GM18858 (cell line): ENCODE results near the gene CFAP210.

ENCODE experiments used
- ATAC-seq: cut with Tn5 transposase; IDR thresholded peaks from one replicate; pipeline ENCODE4 v1.9.1; 2021; ENCODE audit not compliant: unreplicated experiment

The CFAP210 gene

GRCh38 chr2:169694113-169694893 is at the start of gene CFAP210, which contains the start of gene PHOSPHO2:
Gene CFAP210, minus strand, starts transcription at chr2:169694405. Its CDS starts 78 bp downstream, at chr2:169694327.
Gene PHOSPHO2, plus strand, starts transcription at chr2:169694469. Its CDS starts 6,503 bp downstream, at chr2:169700972.
- ATAC-seq = peak; percentile 98

GRCh38 chr2:169743549-169743948 is 49.3 kb upstream of the CFAP210 start:
- no peak for ATAC-seq

- no peak for ATAC-seq
Observed at GRCh38 chr2:169739351-169739750, 45.1 kb upstream of the CFAP210 start.

- no peak for ATAC-seq
Observed at GRCh38 chr2:169738566-169739229, 44.5 kb upstream of the CFAP210 start.

- no peak for ATAC-seq
Observed at GRCh38 chr2:169736902-169737301, 42.7 kb upstream of the CFAP210 start.

- ATAC-seq = no peak
Observed at GRCh38 chr2:169735623-169736022, 41.4 kb upstream of the CFAP210 start.

- ATAC-seq = peak; percentile 27
Observed at GRCh38 chr2:169734169-169734847, 40.1 kb upstream of the CFAP210 start.

- ATAC-seq = no peak
Observed at GRCh38 chr2:169732583-169733358, 38.6 kb upstream of the CFAP210 start.

GRCh38 chr2:169732075-169732474 is 37.9 kb upstream of the CFAP210 start:
- no peak for ATAC-seq

- ATAC-seq = no peak
Observed at GRCh38 chr2:169729274-169729605, 35.0 kb upstream of the CFAP210 start.

GRCh38 chr2:169727065-169727464 is 32.9 kb upstream of the CFAP210 start:
- ATAC-seq = no peak

GRCh38 chr2:169721016-169721415 is 26.8 kb upstream of the CFAP210 start:
- ATAC-seq = no peak

GRCh38 chr2:169718930-169719504 is 24.8 kb upstream of the CFAP210 start:
- no peak for ATAC-seq

GRCh38 chr2:169717691-169718063 is 23.5 kb upstream of the CFAP210 start:
- ATAC-seq = no peak

- no peak for ATAC-seq
Observed at GRCh38 chr2:169716938-169717690, 22.9 kb upstream of the CFAP210 start.

GRCh38 chr2:169716238-169716886 is 22.2 kb upstream of the CFAP210 start:
- ATAC-seq = no peak

- no peak for ATAC-seq
Observed at GRCh38 chr2:169715379-169716237, 21.4 kb upstream of the CFAP210 start.

- no peak for ATAC-seq
Observed at GRCh38 chr2:169714699-169715098, 20.5 kb upstream of the CFAP210 start.

GRCh38 chr2:169713331-169713730 is 19.1 kb upstream of the CFAP210 start:
- ATAC-seq = no peak
